GM23338 (cell line): ENCODE measurements around the gene JARID2. TPM values are rescaled to one million over a fixed set of nuclear protein-coding genes. Genes with fewer than 3 reads are reported as not detected.

Experiments
- ATAC-seq: fragments of 200-7000 bp; cut with Tn5 transposase; 3 replicates; pipeline ENCODE4 v1.9.1; 2020
- DNase-seq: peaks from one replicate; pipeline ENCODE4 v3.0.0-alpha.2; 2015; ENCODE audit warnings: low spot score
- H2AFZ ChIP-seq: fragments of 200-600 bp; sonication (generic); 2 replicates; pipeline ENCODE4 v1.8.0; 2016; ENCODE audit warnings: antibody characterized with exemption, mild to moderate bottlenecking, moderate library complexity
- H3F3A ChIP-seq: fragments of 200-600 bp; sonication (generic); replicated peaks from 2 replicates; pipeline ENCODE4 v1.8.0; 2017; ENCODE audit warnings: antibody characterized with exemption, mixed run types, low read depth
- H3K27ac ChIP-seq: fragments of 200-600 bp; sonication (generic); 2 replicates; pipeline ENCODE4 v1.6.1; 2016; ENCODE audit warnings: low read depth
- H3K27me3 ChIP-seq: fragments of 200-600 bp; sonication (generic); 2 replicates; pipeline ENCODE4 v1.8.0; 2016; ENCODE audit warnings: mild to moderate bottlenecking, mixed run types, moderate library complexity; ENCODE audit not compliant: insufficient read depth
- H3K36me3 ChIP-seq: fragments of 200-600 bp; sonication (generic); 2 replicates; pipeline ENCODE4 v1.8.0; 2016; ENCODE audit warnings: mild to moderate bottlenecking; ENCODE audit not compliant: insufficient read depth
- H3K4me1 ChIP-seq: fragments of 200-600 bp; sonication (generic); 2 replicates; pipeline ENCODE4 v1.8.0; 2016; ENCODE audit warnings: mild to moderate bottlenecking, moderate library complexity; ENCODE audit not compliant: insufficient read depth
- H3K4me2 ChIP-seq: fragments of 200-600 bp; sonication (generic); 2 replicates; pipeline ENCODE4 v1.7.1; 2017; ENCODE audit warnings: mixed run types
- H3K4me3 ChIP-seq: fragments of 200-600 bp; sonication (generic); 2 replicates; pipeline ENCODE4 v1.6.1; 2016; ENCODE audit warnings: mixed run types
- H3K79me2 ChIP-seq: fragments of 200-600 bp; sonication (generic); replicated peaks from 2 replicates; pipeline ENCODE4 v1.8.0; 2017; ENCODE audit warnings: mild to moderate bottlenecking; ENCODE audit not compliant: insufficient read depth
- H3K9me2 ChIP-seq: fragments of 200-600 bp; sonication (generic); 2 replicates; pipeline ENCODE4 v1.8.0; 2017; ENCODE audit not compliant: insufficient read depth
- H4K20me1 ChIP-seq: fragments of 200-600 bp; sonication (generic); replicated peaks from 2 replicates; pipeline ENCODE4 v1.8.0; 2017; ENCODE audit warnings: mild to moderate bottlenecking; ENCODE audit not compliant: insufficient read depth
- H3K27ac Mint-ChIP-seq: 2 replicates; pipeline ENCODE4 v1.8.0; 2020; ENCODE audit warnings: inconsistent platforms, mild to moderate bottlenecking, moderate library complexity, mixed read lengths
- H3K27me3 Mint-ChIP-seq: 3 replicates; pipeline ENCODE4 v1.8.0; 2022; ENCODE audit warnings: low read depth, mild to moderate bottlenecking, moderate library complexity, mixed read lengths, inconsistent platforms; ENCODE audit not compliant: insufficient read depth, poor library complexity
- H3K36me3 Mint-ChIP-seq: 3 replicates; pipeline ENCODE4 v1.8.0; 2021; ENCODE audit warnings: low read depth, mild to moderate bottlenecking, inconsistent platforms, moderate library complexity, mixed read lengths
- H3K4me1 Mint-ChIP-seq: 3 replicates; pipeline ENCODE4 v1.8.0; 2020; ENCODE audit warnings: mild to moderate bottlenecking, inconsistent platforms, mixed read lengths
- H3K4me3 Mint-ChIP-seq: 3 replicates; pipeline ENCODE4 v1.8.0; 2021; ENCODE audit warnings: moderate library complexity, mild to moderate bottlenecking, inconsistent platforms, mixed read lengths
- H3K9me3 Mint-ChIP-seq: 3 replicates; pipeline ENCODE4 v1.8.0; 2020; ENCODE audit warnings: moderate library complexity, mild to moderate bottlenecking, inconsistent platforms, mixed read lengths
- CREB1 ChIP-seq: fragments of 250-450 bp; sonication (Bioruptor Pico); IDR thresholded peaks from 2 replicates; pipeline ENCODE4 v1.5.0; 2020; ENCODE audit warnings: low read depth, mild to moderate bottlenecking, moderate library complexity
- CTCF ChIP-seq, 2 experiments: fragments of 200-600 bp in 1 of 2; sonication (generic) in 1 of 2; conservative IDR thresholded peaks; 2 replicates each; pipeline versions ENCODE4 v1.5.1 to v1.6.1; 2016 to 2017; ENCODE audit warnings: antibody characterized with exemption in 2 of 2, low read depth in 2 of 2, mild to moderate bottlenecking in 2 of 2, moderate library complexity in 1 of 2
- EZH2 ChIP-seq: fragments of 200-600 bp; sonication (generic); IDR thresholded peaks from one replicate; pipeline ENCODE4 v1.8.0; 2017; ENCODE audit warnings: antibody characterized with exemption, mild to moderate bottlenecking, low read depth; ENCODE audit not compliant: unreplicated experiment
- EZH2phosphoT487 ChIP-seq: fragments of 200-600 bp; sonication (generic); IDR thresholded peaks from one replicate; pipeline ENCODE4 v1.8.1; 2018; ENCODE audit warnings: antibody characterized with exemption; ENCODE audit not compliant: unreplicated experiment
- JUNB ChIP-seq: IDR thresholded peaks from one replicate; pipeline ENCODE4 v1.6.1; 2016; ENCODE audit warnings: antibody characterized with exemption; ENCODE audit not compliant: unreplicated experiment
- NANOG ChIP-seq: IDR thresholded peaks from 2 replicates; pipeline ENCODE4 v1.6.1; 2016; ENCODE audit warnings: antibody characterized with exemption, borderline replicate concordance
- POLR2AphosphoS5 ChIP-seq: IDR thresholded peaks from 2 replicates; pipeline ENCODE4 v1.6.1; 2016; ENCODE audit warnings: antibody characterized with exemption, low read depth
- STAT1 ChIP-seq: IDR thresholded peaks from one replicate; pipeline ENCODE4 v1.6.1; 2016; ENCODE audit warnings: antibody characterized with exemption; ENCODE audit not compliant: unreplicated experiment
- ZNF114 ChIP-seq: fragments of 250-450 bp; sonication (Bioruptor Pico); IDR thresholded peaks from 2 replicates; pipeline ENCODE4 v1.5.0; 2020; ENCODE audit warnings: mild to moderate bottlenecking, moderate library complexity
- ZNF331 ChIP-seq: fragments of 250-450 bp; sonication (Bioruptor Pico); IDR thresholded peaks from 2 replicates; pipeline ENCODE4 v1.5.0; 2020; ENCODE audit warnings: low read depth, mild to moderate bottlenecking, moderate library complexity
- ZNF462 ChIP-seq: fragments of 250-450 bp; sonication (Bioruptor Pico); IDR thresholded peaks from 2 replicates; pipeline ENCODE4 v1.5.0; 2020; ENCODE audit warnings: mild to moderate bottlenecking, moderate library complexity
- polyA plus RNA-seq: library from polyadenylated mRNA; unstranded; fragments of >200 nt; fragmentation: Nextera tagmentation; extraction: Ambion mirVana; gene quantifications from 2 replicates; pipeline ENCODE4 v1.2.1, GENCODE V29; 2016
- total RNA-seq: library from RNA; depleted of rRNA; stranded (reverse); fragments of >200 nt; shearing (Covaris generic); gene quantifications from 2 replicates; pipeline ENCODE4 v1.2.3, GENCODE V29; 2014
- TF ChIP-seq, protein P1 (sequence below): IDR thresholded peaks from one replicate; pipeline ENCODE4 v1.6.1; 2018; ENCODE audit warnings: antibody characterized with exemption; ENCODE audit not compliant: unreplicated experiment
- TF ChIP-seq, protein P2 (sequence below): IDR thresholded peaks from 2 replicates; pipeline ENCODE4 v1.6.1; 2016; ENCODE audit warnings: antibody characterized with exemption

The JARID2 gene
- total and polyA plus RNA-seq, 2 experiments from 2014 or later = 92.8 to 196 TPM

- no peak overlapping the region for H3K27ac Mint-ChIP-seq
- H3K4me1 Mint-ChIP-seq = peaks cover 26% of the 10 kb centered on the region
- H3K36me3 Mint-ChIP-seq = peaks cover 100% of the 10 kb centered on the region
Measured at GRCh38 chr6:15517600-15517999, 271.7 kb downstream of the JARID2 start.

More at GRCh38 chr6:15517600-15517999, 271.7 kb downstream of the JARID2 start:
- Histone ChIP-seq H3F3A (peaks cover 71% of the 10 kb centered on the region), H3K9me2 (no peaks in the 10 kb centered on the region), H2AFZ (no peak overlapping the region), H3K79me2 (peaks cover 31% of the 10 kb centered on the region), H3K4me1 (peaks cover 9% of the 10 kb centered on the region; the same call in 1 of the 2 replicates), H3K27me3 (no peaks in the 10 kb centered on the region), H3K36me3 (peaks cover 71% of the 10 kb centered on the region), H4K20me1 (peaks cover 54% of the 10 kb centered on the region), H3K4me3 (no peak overlapping the region), H3K4me2 (no peak overlapping the region), H3K27ac (peak overlapping the region; percentile 51; the same call in 1 of the 2 replicates)
- DNase-seq (no peak), ATAC-seq (no peak)
- Mint-ChIP-seq H3K27me3 (peaks cover 74% of the 10 kb centered on the region), H3K9me3 (peaks cover 3% of the 10 kb centered on the region; the same call in 1 of the 3 replicates), H3K4me3 (no peak overlapping the region)
- TF ChIP-seq ZNF114 (CRISPR knock-in tag) (no peak), ZNF331 (CRISPR knock-in tag) (no peak), JUNB (no peak), CREB1 (no peak), ZNF462 (CRISPR knock-in tag) (no peak), NANOG (no peak), STAT1 (no peak), POLR2AphosphoS5 (no peak), EZH2 (no peak), CTCF (conservative IDR thresholded peaks at IDR 0.05; ENCODE audit: low read depth in 2 of 2) (no peak), EZH2phosphoT487 (no peak)
- TF ChIP-seq, protein P1, sequence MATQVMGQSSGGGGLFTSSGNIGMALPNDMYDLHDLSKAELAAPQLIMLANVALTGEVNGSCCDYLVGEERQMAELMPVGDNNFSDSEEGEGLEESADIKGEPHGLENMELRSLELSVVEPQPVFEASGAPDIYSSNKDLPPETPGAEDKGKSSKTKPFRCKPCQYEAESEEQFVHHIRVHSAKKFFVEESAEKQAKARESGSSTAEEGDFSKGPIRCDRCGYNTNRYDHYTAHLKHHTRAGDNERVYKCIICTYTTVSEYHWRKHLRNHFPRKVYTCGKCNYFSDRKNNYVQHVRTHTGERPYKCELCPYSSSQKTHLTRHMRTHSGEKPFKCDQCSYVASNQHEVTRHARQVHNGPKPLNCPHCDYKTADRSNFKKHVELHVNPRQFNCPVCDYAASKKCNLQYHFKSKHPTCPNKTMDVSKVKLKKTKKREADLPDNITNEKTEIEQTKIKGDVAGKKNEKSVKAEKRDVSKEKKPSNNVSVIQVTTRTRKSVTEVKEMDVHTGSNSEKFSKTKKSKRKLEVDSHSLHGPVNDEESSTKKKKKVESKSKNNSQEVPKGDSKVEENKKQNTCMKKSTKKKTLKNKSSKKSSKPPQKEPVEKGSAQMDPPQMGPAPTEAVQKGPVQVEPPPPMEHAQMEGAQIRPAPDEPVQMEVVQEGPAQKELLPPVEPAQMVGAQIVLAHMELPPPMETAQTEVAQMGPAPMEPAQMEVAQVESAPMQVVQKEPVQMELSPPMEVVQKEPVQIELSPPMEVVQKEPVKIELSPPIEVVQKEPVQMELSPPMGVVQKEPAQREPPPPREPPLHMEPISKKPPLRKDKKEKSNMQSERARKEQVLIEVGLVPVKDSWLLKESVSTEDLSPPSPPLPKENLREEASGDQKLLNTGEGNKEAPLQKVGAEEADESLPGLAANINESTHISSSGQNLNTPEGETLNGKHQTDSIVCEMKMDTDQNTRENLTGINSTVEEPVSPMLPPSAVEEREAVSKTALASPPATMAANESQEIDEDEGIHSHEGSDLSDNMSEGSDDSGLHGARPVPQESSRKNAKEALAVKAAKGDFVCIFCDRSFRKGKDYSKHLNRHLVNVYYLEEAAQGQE = no peak
- TF ChIP-seq, protein P2, sequence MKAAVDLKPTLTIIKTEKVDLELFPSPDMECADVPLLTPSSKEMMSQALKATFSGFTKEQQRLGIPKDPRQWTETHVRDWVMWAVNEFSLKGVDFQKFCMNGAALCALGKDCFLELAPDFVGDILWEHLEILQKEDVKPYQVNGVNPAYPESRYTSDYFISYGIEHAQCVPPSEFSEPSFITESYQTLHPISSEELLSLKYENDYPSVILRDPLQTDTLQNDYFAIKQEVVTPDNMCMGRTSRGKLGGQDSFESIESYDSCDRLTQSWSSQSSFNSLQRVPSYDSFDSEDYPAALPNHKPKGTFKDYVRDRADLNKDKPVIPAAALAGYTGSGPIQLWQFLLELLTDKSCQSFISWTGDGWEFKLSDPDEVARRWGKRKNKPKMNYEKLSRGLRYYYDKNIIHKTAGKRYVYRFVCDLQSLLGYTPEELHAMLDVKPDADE = no peak
